HepG2 (cell line): Measurements from ENCODE around the gene DCP1B. TPM values are rescaled to one million over a fixed set of nuclear protein-coding genes. Genes with fewer than 3 reads are reported as not detected.
A peak's percentile ranks its signal among the peaks of the same experiment; 100 is the strongest.

Experiments
- ATAC-seq: fragments of 200-7000 bp; cut with Tn5 transposase; 3 replicates; pipeline ENCODE4 v1.9.1; 2020; ENCODE audit warnings: mild to moderate bottlenecking, moderate library complexity
- BruUV-seq: library from RNA; stranded (reverse); fragments of 400-500 nt; replicated peaks from 2 replicates; lab custom pipeline; 2021; lab: Mats Ljungman, UMichigan
- CTCF ChIA-PET: fragments of 300-600 bp; formaldehyde crosslinking; extraction: SDS; loops from one replicate; lab custom pipeline; 2021; ENCODE audit warnings: low total read pairs, inconsistent platforms, low intra/inter-chr PET ratio; lab: Yijun Ruan, JAX
- POLR2A ChIA-PET: fragments of 350-600 bp; sonication (Branson Sonifier 250); formaldehyde crosslinking; loops from one replicate; lab custom pipeline; 2020; ENCODE audit warnings: antibody characterized with exemption, inconsistent platforms; lab: Yijun Ruan, JAX
- DNase-seq: peaks from one replicate; pipeline ENCODE4 v3.0.0-alpha.2; 2015; ENCODE audit warnings: low spot score
- FAIRE-seq: peaks from 3 replicates; lab custom pipeline; 2011; peaks lifted over from hg19 to GRCh38; lab: Jason Lieb, UNC
- H2AFZ ChIP-seq: one replicate; pipeline ENCODE4 v1.6.1; 2011; ENCODE audit warnings: low read length, inconsistent platforms
- H3K27ac ChIP-seq: fragments of 300-600 bp; 3 replicates; pipeline ENCODE4 v1.8.0; 2011; ENCODE audit warnings: mixed run types, mild to moderate bottlenecking, mixed read lengths, low read length, inconsistent platforms; ENCODE audit not compliant: insufficient read depth; ENCODE audit errors: extremely low read length
- H3K27me3 ChIP-seq, 2 experiments: fragments of 200-600 bp in 1 of 2; 2 replicates in 1 of 2; 3 replicates in 1 of 2; pipeline versions ENCODE4 v1.6.0 to v1.8.0; 2011; ENCODE audit warnings: low read length in 2 of 2, mild to moderate bottlenecking in 2 of 2, moderate library complexity in 2 of 2, inconsistent platforms in 1 of 2; ENCODE audit not compliant: insufficient read depth in 2 of 2, control insufficient read depth in 1 of 2
- H3K36me3 ChIP-seq, 2 experiments: fragments of 200-600 bp in 1 of 2; replicated peaks in 1 of 2; 2 replicates in 1 of 2; 3 replicates in 1 of 2; pipeline versions ENCODE4 v1.5.1 to v1.8.0; 2011; ENCODE audit warnings: low read length in 2 of 2, inconsistent platforms in 1 of 2; ENCODE audit not compliant: insufficient read depth in 2 of 2, control insufficient read depth in 1 of 2
- H3K4me1 ChIP-seq: 2 replicates; pipeline ENCODE4 v1.5.1; 2012; ENCODE audit warnings: low read length, inconsistent platforms; ENCODE audit not compliant: insufficient read depth
- H3K4me2 ChIP-seq: 2 replicates; pipeline ENCODE4 v1.6.0; 2011; ENCODE audit warnings: low read depth, low read length, inconsistent platforms
- H3K4me3 ChIP-seq, 3 experiments: fragments of 200-600 bp in 1 of 3; sonication (generic), shearing (Covaris generic) in 1 of 3; replicated peaks in 1 of 3; 2 replicates each; pipeline ENCODE4 v1.5.1; 2011 to 2016; ENCODE audit warnings: low read length in 3 of 3, inconsistent platforms in 2 of 3, low read depth in 2 of 3, mild to moderate bottlenecking in 2 of 3, control low read depth in 1 of 3, mixed read lengths in 1 of 3; ENCODE audit not compliant: insufficient read depth in 1 of 3
- H3K79me2 ChIP-seq: one replicate; pipeline ENCODE4 v1.6.1; 2011; ENCODE audit warnings: low read length, inconsistent platforms; ENCODE audit not compliant: insufficient read depth
- H3K9ac ChIP-seq: 2 replicates; pipeline ENCODE4 v1.6.0; 2011; ENCODE audit warnings: mild to moderate bottlenecking, low read depth, low read length, inconsistent platforms; ENCODE audit not compliant: insufficient read depth
- H3K9me3 ChIP-seq: 2 replicates; pipeline ENCODE4 v1.5.1; 2012; ENCODE audit warnings: mild to moderate bottlenecking, low read length
- H4K20me1 ChIP-seq: 2 replicates; pipeline ENCODE4 v1.6.0; 2011; ENCODE audit warnings: inconsistent platforms, mild to moderate bottlenecking, low read length, moderate library complexity; ENCODE audit not compliant: insufficient read depth
- BRCA1 ChIP-seq: sonication (generic); formaldehyde crosslinking; IDR thresholded peaks from 2 replicates; pipeline ENCODE4 v1.4.0; 2020; ENCODE audit warnings: missing genetic modification reagents
- CEBPB ChIP-seq: IDR thresholded peaks from 2 replicates; pipeline ENCODE4 v1.6.1; 2011; ENCODE audit warnings: low read depth, low read length, improper control_type of control experiment, borderline replicate concordance
- IKZF4 ChIP-seq: sonication (generic); formaldehyde crosslinking; IDR thresholded peaks from 2 replicates; pipeline ENCODE4 v1.5.1; 2020; ENCODE audit warnings: borderline replicate concordance, mild to moderate bottlenecking, low read depth, missing genetic modification reagents; ENCODE audit errors: not compliant biosample characterization
- KDM6A ChIP-seq: IDR thresholded peaks from 2 replicates; pipeline ENCODE4 v1.6.1; 2016; ENCODE audit warnings: low read depth
- NCOA2 ChIP-seq: sonication (generic); formaldehyde crosslinking; IDR thresholded peaks from 2 replicates; pipeline ENCODE4 v1.8.0; 2022; ENCODE audit warnings: inconsistent platforms
- NR3C1 ChIP-seq: sonication (generic); formaldehyde crosslinking; IDR thresholded peaks from 2 replicates; pipeline ENCODE4 v1.4.0; 2020; ENCODE audit warnings: missing genetic modification reagents
- SIN3A ChIP-seq: IDR thresholded peaks from 2 replicates; pipeline ENCODE4 v1.6.1; 2011; ENCODE audit warnings: low read depth, mild to moderate bottlenecking, control low read depth, low read length, borderline replicate concordance
- YEATS4 ChIP-seq: sonication (generic); formaldehyde crosslinking; IDR thresholded peaks from 2 replicates; pipeline ENCODE4 v1.4.0; 2020; ENCODE audit warnings: missing genetic modification reagents, borderline replicate concordance
- ZMYM3 ChIP-seq: sonication (generic); formaldehyde crosslinking; IDR thresholded peaks from 2 replicates; pipeline ENCODE4 v1.5.1; 2020; ENCODE audit warnings: mild to moderate bottlenecking, missing genetic modification reagents
- ZNF773 ChIP-seq: sonication (generic); formaldehyde crosslinking; IDR thresholded peaks from 2 replicates; pipeline ENCODE4 v1.4.0; 2020; ENCODE audit warnings: missing genetic modification reagents, borderline replicate concordance
- ZNF780A ChIP-seq: sonication (generic); formaldehyde crosslinking; IDR thresholded peaks from 2 replicates; pipeline ENCODE4 v1.8.0; 2022; ENCODE audit warnings: mild to moderate bottlenecking, missing genetic modification reagents, moderate library complexity
- WGBS: methylation state at CpG from one replicate; pipeline ENCODE4 v1.1.6; 2017; ENCODE audit warnings: low lambda C conversion rate; 5-methylcytosine and 5-hydroxymethylcytosine counted together
- in situ Hi-C: cut with HindIII; loops from 2 replicates; pipeline ENCODE4 v1.10.0; 2017; ENCODE audit warnings: low pct_unique_long_range_greater_than_20kb; ENCODE audit not compliant: extremely low pct_ligation_motif_present
- intact Hi-C: fragments of 100-400 bp; cut with micrococcal nuclease; formaldehyde crosslinking; loops from one replicate; pipeline ENCODE4 v1.10.0; 2022; ENCODE audit not compliant: unreplicated experiment
- polyA plus RNA-seq, 8 experiments: library from polyadenylated mRNA; depleted of rRNA in 3 of 8; stranded (reverse) in 7 of 8; unstranded in 1 of 8; fragments of >200 nt; fragmentation: Illumina TruSeq in 4 of 8; extraction: Trizol in 4 of 8; gene quantifications; 2 replicates each; pipeline versions ENCODE4 v1.2.1 to v1.2.3, GENCODE V29; 2011 to 2016; ENCODE audit warnings: low read depth in 4 of 8, missing spikeins in 1 of 8, mixed read lengths in 1 of 8; ENCODE audit not compliant: insufficient read depth in 1 of 8
- total RNA-seq, 5 experiments: library from RNA; depleted of rRNA; stranded (reverse); fragments of >200 nt; fragmentation: Illumina TruSeq; extraction: Trizol; gene quantifications; 2 replicates each; pipeline ENCODE4 v1.2.3, GENCODE V29; 2016; ENCODE audit warnings: low read depth in 1 of 5
- TF ChIP-seq, protein P1 (sequence below): sonication (generic); formaldehyde crosslinking; IDR thresholded peaks from 2 replicates; pipeline ENCODE4 v1.8.0; 2023; ENCODE audit warnings: mild to moderate bottlenecking, missing genetic modification reagents
- TF ChIP-seq, protein P2 (sequence below): IDR thresholded peaks from 2 replicates; pipeline ENCODE4 v1.6.1; 2016
- TF ChIP-seq, protein P3 (sequence below): sonication (generic); formaldehyde crosslinking; IDR thresholded peaks from 2 replicates; pipeline ENCODE4 v1.8.1; 2023; ENCODE audit warnings: missing genetic modification reagents, inconsistent platforms, borderline replicate concordance
- TF ChIP-seq, protein P4 (sequence below): sonication (generic); formaldehyde crosslinking; IDR thresholded peaks from 2 replicates; pipeline ENCODE4 v1.8.0; 2022; ENCODE audit warnings: missing genetic modification reagents, low read depth, mild to moderate bottlenecking, borderline replicate concordance

Gene DCP1B
- total and polyA plus RNA-seq, 2 of the 13 experiments (the other 11 are each of a cell fraction or from before 2014, with no cell fraction given): 11.4 to 27.2 TPM

DNA sequence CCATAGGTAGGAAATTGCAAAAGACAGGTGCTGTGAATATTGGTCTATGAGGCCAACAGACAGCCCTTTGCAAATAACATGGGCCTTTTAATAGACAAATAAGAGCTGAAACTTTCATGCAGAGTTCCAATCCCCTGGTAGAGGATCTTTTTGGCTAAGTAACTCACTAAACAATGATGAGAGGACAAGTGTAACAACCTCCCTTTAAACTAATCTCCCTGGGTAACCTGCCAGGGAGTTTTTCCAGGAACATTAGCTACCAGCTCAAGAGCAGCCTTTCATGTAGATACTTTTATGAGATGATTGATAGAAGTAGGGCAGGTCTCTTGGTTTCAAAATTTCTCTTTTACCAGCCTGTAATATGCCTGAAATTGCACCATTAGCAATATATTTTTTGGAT lies 34.8 kb upstream of the DCP1B start:
- no peak overlapping the region for H2AFZ ChIP-seq
- no peak overlapping the region for H3K4me2 ChIP-seq
- H3K9ac ChIP-seq: no peak overlapping the region
- CTCF ChIA-PET: no interaction called here
- H3K27ac ChIP-seq: no peak overlapping the region
- FAIRE-seq (no peak), DNase-seq (no peak), ATAC-seq (no peak)
- POLR2A ChIA-PET: no interaction called here
- no peaks in the 10 kb centered on the region for H3K36me3 ChIP-seq
- no TSS peak for BruUV-seq
- no peak overlapping the region for H3K4me3 ChIP-seq
- no peaks in the 10 kb centered on the region for H4K20me1 ChIP-seq
- no peak for TF ChIP-seq CEBPB
- intact Hi-C loops: loop anchor here (5.0 kb wide), 1 partner anchor 242 kb away; no protein-coding TSS in a partner anchor
- peaks cover 13% of the 10 kb centered on the region for H3K4me1 ChIP-seq
- in situ Hi-C loops: loop anchor here (10.0 kb wide), 1 partner anchor 234 kb away; no protein-coding TSS in a partner anchor
- H3K79me2 ChIP-seq: no peaks in the 10 kb centered on the region
- no peaks in the 10 kb centered on the region for H3K9me3 ChIP-seq
- peaks cover 0 to 33% of the 10 kb centered on the region in 2 experiments for H3K27me3 ChIP-seq

DNA sequence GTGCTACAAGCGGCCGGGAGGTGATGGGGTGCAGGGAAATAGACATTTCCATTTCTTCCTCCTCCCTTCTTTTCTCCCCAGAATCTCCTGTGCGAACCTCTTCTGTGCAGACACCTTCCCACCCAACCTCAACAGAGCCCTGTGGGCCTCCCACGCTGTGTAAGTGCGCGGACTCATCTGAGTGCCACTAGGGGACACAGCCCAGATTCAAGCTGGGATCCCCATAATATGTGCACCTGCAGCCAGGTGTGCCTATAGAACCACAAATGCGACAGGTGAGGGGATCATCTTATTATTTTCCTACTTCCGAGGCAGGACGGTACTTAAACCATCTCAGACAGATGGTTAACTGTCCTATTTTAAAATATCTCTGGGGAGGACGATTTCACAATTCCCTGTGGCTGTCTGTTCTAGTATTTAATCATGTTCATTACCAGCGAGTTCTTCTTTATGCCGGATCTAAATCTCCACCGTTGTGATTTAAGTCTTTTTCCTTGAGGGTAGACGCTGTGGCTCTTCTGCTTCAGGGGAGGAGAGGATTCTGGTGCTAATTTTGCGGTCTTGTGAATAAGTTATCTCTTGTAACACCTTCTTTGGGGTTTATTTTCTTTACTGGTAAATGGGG lies 31.3 kb upstream of the DCP1B start:
- Histone ChIP-seq H3K4me2 (peak overlapping the region; percentile 65), H3K9me3 (no peaks in the 10 kb centered on the region), H3K4me3 (peak overlapping the region; percentile 6 to 65 (median 18); a peak in 5 of 6 replicates), H3K4me1 (peaks cover 13% of the 10 kb centered on the region), H4K20me1 (no peaks in the 10 kb centered on the region), H3K27ac (no peak overlapping the region), H3K9ac (no peak overlapping the region), H3K36me3 (no peaks in the 10 kb centered on the region), H3K79me2 (no peaks in the 10 kb centered on the region), H2AFZ (no peak overlapping the region), H3K27me3 (peaks cover 2 to 58% of the 10 kb centered on the region in 2 experiments; a peak in 4 of 5 replicates)
- ATAC-seq: peak; percentile 42
- ChIA-PET POLR2A (no interaction called here), CTCF (interaction anchor here (1.2 to 1.9 kb wide), 2 partner anchors 96 to 240 kb away, joined by 4 read pairs; no protein-coding TSS in a partner anchor)
- 43% methylated on average over 15 of the region's 15 CpGs for WGBS
- in situ Hi-C loops (loop anchor here (10.0 kb wide), 1 partner anchor 231 kb away; no protein-coding TSS in a partner anchor), intact Hi-C loops (loop anchor here (5.0 kb wide), 1 partner anchor 238 kb away; no protein-coding TSS in a partner anchor)
- no peak for DNase-seq
- no TSS peak for BruUV-seq
- no peak for FAIRE-seq
- TF ChIP-seq, protein P1, sequence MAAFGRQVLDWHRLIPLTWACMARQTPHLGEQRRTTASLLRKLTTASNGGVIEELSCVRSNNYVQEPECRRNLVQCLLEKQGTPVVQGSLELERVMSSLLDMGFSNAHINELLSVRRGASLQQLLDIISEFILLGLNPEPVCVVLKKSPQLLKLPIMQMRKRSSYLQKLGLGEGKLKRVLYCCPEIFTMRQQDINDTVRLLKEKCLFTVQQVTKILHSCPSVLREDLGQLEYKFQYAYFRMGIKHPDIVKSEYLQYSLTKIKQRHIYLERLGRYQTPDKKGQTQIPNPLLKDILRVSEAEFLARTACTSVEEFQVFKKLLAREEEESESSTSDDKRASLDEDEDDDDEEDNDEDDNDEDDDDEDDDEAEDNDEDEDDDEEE (CRISPR knock-in tag): no peak
- TF ChIP-seq KDM6A (CRISPR knock-in tag) (no peak), ZNF773 (CRISPR knock-in tag) (no peak), IKZF4 (no peak), BRCA1 (CRISPR knock-in tag) (no peak), NR3C1 (CRISPR knock-in tag) (no peak), SIN3A (no peak), YEATS4 (CRISPR knock-in tag) (no peak), ZMYM3 (CRISPR knock-in tag) (no peak), ZNF780A (CRISPR knock-in tag) (no peak), NCOA2 (CRISPR knock-in tag) (no peak)
- TF ChIP-seq, protein P2, sequence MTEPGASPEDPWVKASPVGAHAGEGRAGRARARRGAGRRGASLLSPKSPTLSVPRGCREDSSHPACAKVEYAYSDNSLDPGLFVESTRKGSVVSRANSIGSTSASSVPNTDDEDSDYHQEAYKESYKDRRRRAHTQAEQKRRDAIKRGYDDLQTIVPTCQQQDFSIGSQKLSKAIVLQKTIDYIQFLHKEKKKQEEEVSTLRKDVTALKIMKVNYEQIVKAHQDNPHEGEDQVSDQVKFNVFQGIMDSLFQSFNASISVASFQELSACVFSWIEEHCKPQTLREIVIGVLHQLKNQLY (CRISPR knock-in tag): no peak
- TF ChIP-seq, protein P3, sequence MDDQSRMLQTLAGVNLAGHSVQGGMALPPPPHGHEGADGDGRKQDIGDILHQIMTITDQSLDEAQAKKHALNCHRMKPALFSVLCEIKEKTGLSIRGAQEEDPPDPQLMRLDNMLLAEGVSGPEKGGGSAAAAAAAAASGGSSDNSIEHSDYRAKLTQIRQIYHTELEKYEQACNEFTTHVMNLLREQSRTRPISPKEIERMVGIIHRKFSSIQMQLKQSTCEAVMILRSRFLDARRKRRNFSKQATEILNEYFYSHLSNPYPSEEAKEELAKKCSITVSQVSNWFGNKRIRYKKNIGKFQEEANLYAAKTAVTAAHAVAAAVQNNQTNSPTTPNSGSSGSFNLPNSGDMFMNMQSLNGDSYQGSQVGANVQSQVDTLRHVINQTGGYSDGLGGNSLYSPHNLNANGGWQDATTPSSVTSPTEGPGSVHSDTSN (CRISPR knock-in tag): no peak
- TF ChIP-seq, protein P4, sequence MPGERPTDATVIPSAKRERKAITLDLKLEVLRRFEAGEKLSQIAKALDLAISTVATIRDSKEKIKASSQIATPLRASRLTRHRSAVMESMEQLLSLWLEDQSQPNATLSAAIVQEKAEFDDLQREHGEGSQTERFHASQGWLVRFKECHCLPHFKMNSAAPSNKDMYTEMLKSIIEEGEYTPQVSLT (CRISPR knock-in tag): no peak
- TF ChIP-seq, all 625 proteins: peak for 0
